Measurements from ENCODE around the gene CHMP6.

The CHMP6 gene

DNA sequence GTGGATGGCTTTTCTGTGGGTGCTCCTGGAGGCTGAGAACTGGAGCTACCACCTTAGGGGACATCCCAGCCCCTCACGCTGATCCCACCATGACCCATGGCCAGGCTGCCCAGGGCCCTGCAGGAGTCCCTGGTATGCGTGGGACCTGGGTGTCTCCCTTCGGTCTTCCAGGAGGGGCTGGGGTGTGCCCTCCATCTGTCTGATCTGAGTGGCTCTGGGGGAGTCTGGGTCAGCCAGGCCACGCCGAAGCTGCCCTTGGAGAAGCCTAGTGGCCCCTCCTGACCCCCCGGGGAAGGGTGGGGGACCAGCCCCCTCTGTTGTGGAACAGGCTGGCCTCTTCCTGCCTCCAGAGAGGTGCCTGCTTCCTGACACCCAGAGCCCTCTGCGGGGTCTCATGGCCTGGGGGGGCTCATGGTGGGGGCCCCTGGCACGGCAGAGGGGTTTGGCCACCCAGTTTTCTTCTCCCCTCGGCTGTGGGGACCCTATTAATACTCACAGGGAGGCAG, 54.0 kb downstream of the CHMP6 start:
- no peak overlapping the region for H3K9ac ChIP-seq (ENCODE audit: low read depth, low read length, poor library complexity)
- H2AFZ ChIP-seq (ENCODE audit: low read length) = no peak overlapping the region
- H2BK15ac ChIP-seq (ENCODE audit: low read length) = no peak overlapping the region
- no peak overlapping the region for H3K23ac ChIP-seq (ENCODE audit: low read depth, low read length, poor library complexity)
- no peak overlapping the region for H4K8ac ChIP-seq (ENCODE audit: low read depth, low read length)
- peaks cover 51% of the 10 kb centered on the region for H3K79me1 ChIP-seq (ENCODE audit: low read depth, low read length)
- no CpG with 5 or more reads among the region's 9 CpGs for WGBS, 2 donors (ENCODE audit: extremely low coverage in 2 of 2, insufficient read length in 2 of 2, insufficient replicate concordance in 1 of 2)
- H3K27ac ChIP-seq (replicated peaks; ENCODE audit: low read length) = no peak overlapping the region
- no peak for DNase-seq (ENCODE audit: low spot score)
- H3K4ac ChIP-seq (ENCODE audit: low read length) = no peak overlapping the region
- peak overlapping the region; percentile 92 for H2BK5ac ChIP-seq (ENCODE audit: low read length)
- H2BK12ac ChIP-seq (ENCODE audit: low read length) = peak overlapping the region; percentile 48
- no peaks in the 10 kb centered on the region for H3K27me3 ChIP-seq (ENCODE audit: control insufficient read depth in 3 of 3, insufficient read depth in 3 of 3, low read depth in 1 of 3, low read length in 3 of 3)
- peak overlapping the region; percentile 36 for H3K18ac ChIP-seq (ENCODE audit: low read length)
- peaks cover 0 to 5% of the 10 kb centered on the region in 2 donors for H3K9me3 ChIP-seq (replicated peaks in 1 of 2; ENCODE audit: control insufficient read depth in 2 of 2, insufficient read depth in 1 of 2, low read depth in 1 of 2, low read length in 2 of 2)
- H3K4me2 ChIP-seq (ENCODE audit: insufficient read depth, low read length, poor library complexity, severe bottlenecking) = no peak overlapping the region
- H4K91ac ChIP-seq (ENCODE audit: low read depth, low read length, poor library complexity) = no peak overlapping the region
- no peak overlapping the region for H2AK5ac ChIP-seq (ENCODE audit: low read depth, low read length)
- H2BK120ac ChIP-seq (ENCODE audit: low read depth, low read length) = no peak overlapping the region
- H3K4me3 ChIP-seq (ENCODE audit: low read length in 2 of 2) = no peak overlapping the region
- no peak overlapping the region for H3K14ac ChIP-seq (ENCODE audit: low read length)
- peaks cover 8 to 15% of the 10 kb centered on the region in 2 donors for H3K36me3 ChIP-seq (replicated peaks in 1 of 2; ENCODE audit: control insufficient read depth in 2 of 2, insufficient read depth in 2 of 2, low read length in 2 of 2)
- peaks cover 21 to 36% of the 10 kb centered on the region in 2 donors for H3K4me1 ChIP-seq (ENCODE audit: control insufficient read depth in 2 of 2, insufficient read depth in 1 of 2, low read depth in 1 of 2, low read length in 2 of 2)

DNA sequence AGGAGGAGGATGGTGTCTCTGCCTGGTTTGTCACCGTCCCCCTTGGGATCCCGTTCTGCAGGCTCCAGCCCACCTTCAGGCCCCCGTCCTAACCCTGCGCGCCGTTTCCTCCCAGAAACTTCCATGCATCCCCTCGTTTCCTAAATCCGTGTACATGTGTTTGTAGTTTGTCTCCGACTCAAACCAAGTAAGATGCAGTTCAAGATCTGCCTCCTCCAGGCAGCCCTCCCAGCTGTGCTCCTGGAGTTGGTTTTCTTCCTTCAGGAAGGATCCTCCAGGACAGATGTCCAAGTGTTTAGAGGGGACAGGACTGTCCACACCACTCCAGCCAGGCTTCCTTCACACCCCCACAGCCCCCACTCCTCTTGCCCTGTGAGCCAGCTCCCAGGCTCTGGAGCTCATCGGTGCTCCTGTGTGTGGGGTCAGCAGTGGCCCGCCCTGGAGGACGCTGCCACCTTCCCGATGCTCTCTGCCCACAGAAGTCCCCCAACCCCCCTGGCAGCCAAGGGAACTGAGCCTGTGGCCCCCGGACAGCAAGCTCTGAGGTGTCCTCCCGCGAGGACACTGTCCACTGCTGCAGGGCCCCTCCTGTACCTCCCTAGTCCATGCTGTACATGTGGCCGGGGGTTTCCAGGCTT, 54.6 kb downstream of the CHMP6 start:
- Histone ChIP-seq H3K23ac (ENCODE audit: low read depth, low read length, poor library complexity) (no peak overlapping the region), H2BK15ac (ENCODE audit: low read length) (peak overlapping the region; percentile 7), H2BK120ac (ENCODE audit: low read depth, low read length) (no peak overlapping the region), H4K8ac (ENCODE audit: low read depth, low read length) (no peak overlapping the region), H3K27ac (replicated peaks; ENCODE audit: low read length) (no peak overlapping the region), H3K4me1 (ENCODE audit: control insufficient read depth in 2 of 2, insufficient read depth in 1 of 2, low read depth in 1 of 2, low read length in 2 of 2) (peaks cover 18 to 35% of the 10 kb centered on the region in 2 donors), H3K18ac (ENCODE audit: low read length) (peak overlapping the region; percentile 70), H3K36me3 (replicated peaks in 1 of 2; ENCODE audit: control insufficient read depth in 2 of 2, insufficient read depth in 2 of 2, low read length in 2 of 2) (peaks cover 8 to 15% of the 10 kb centered on the region in 2 donors), H3K79me1 (ENCODE audit: low read depth, low read length) (peaks cover 48% of the 10 kb centered on the region), H2AFZ (ENCODE audit: low read length) (no peak overlapping the region), H3K4me2 (ENCODE audit: insufficient read depth, low read length, poor library complexity, severe bottlenecking) (no peak overlapping the region), H3K4me3 (ENCODE audit: low read length in 2 of 2) (no peak overlapping the region), H3K4ac (ENCODE audit: low read length) (no peak overlapping the region), H2BK12ac (ENCODE audit: low read length) (peak overlapping the region; percentile 48), H3K9ac (ENCODE audit: low read depth, low read length, poor library complexity) (no peak overlapping the region), H2BK5ac (ENCODE audit: low read length) (peak overlapping the region; percentile 92), H3K9me3 (replicated peaks in 1 of 2; ENCODE audit: control insufficient read depth in 2 of 2, insufficient read depth in 1 of 2, low read depth in 1 of 2, low read length in 2 of 2) (peaks cover 0 to 5% of the 10 kb centered on the region in 2 donors), H2AK5ac (ENCODE audit: low read depth, low read length) (peak overlapping the region; percentile 42), H3K27me3 (ENCODE audit: control insufficient read depth in 3 of 3, insufficient read depth in 3 of 3, low read depth in 1 of 3, low read length in 3 of 3) (no peaks in the 10 kb centered on the region), H3K14ac (ENCODE audit: low read length) (no peak overlapping the region), H4K91ac (ENCODE audit: low read depth, low read length, poor library complexity) (no peak overlapping the region)
- DNase-seq (ENCODE audit: low spot score) = no peak
- WGBS, 2 donors (ENCODE audit: extremely low coverage in 2 of 2, insufficient read length in 2 of 2, insufficient replicate concordance in 1 of 2) = no CpG with 5 or more reads among the region's 17 CpGs

DNA sequence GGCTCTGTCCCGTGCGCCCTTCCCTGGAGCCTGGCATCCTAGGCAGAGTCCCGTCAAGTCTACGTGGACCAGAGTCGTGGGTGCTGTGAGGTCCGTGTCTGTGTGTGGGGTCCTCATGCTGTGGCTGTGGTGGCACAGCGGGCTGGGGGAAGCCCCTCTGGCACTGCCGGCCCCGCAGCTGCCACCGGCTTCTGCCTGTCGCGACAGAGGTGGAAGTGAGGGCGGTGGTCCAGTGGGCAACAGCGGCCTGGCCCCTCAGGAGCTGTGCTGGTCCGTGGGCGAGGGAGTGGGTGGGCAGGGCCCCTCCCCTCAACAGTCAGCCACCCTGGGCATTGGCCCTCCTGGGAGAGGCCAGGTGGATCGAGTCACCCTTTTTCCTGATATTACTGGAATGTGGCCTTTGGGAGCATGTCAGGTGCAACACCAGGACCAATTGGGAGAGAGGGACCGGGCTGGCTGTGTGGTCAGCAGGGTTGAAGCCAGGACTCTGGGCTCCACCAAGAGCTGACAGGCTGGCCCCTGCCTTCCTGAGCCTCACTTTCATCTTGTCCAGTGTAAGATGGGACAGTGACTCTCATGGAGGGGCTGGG, 55.2 kb downstream of the CHMP6 start:
- Histone ChIP-seq H4K8ac (ENCODE audit: low read depth, low read length) (no peak overlapping the region), H3K79me1 (ENCODE audit: low read depth, low read length) (peaks cover 49% of the 10 kb centered on the region), H3K4me2 (ENCODE audit: insufficient read depth, low read length, poor library complexity, severe bottlenecking) (no peak overlapping the region), H2BK5ac (ENCODE audit: low read length) (no peak overlapping the region), H2AK5ac (ENCODE audit: low read depth, low read length) (peak overlapping the region; percentile 83), H3K4ac (ENCODE audit: low read length) (no peak overlapping the region), H2BK12ac (ENCODE audit: low read length) (no peak overlapping the region), H3K23ac (ENCODE audit: low read depth, low read length, poor library complexity) (peak overlapping the region; percentile 58), H3K9ac (ENCODE audit: low read depth, low read length, poor library complexity) (no peak overlapping the region), H3K14ac (ENCODE audit: low read length) (no peak overlapping the region), H2AFZ (ENCODE audit: low read length) (no peak overlapping the region), H3K9me3 (replicated peaks in 1 of 2; ENCODE audit: control insufficient read depth in 2 of 2, insufficient read depth in 1 of 2, low read depth in 1 of 2, low read length in 2 of 2) (peaks cover 0 to 5% of the 10 kb centered on the region in 2 donors), H3K36me3 (replicated peaks in 1 of 2; ENCODE audit: control insufficient read depth in 2 of 2, insufficient read depth in 2 of 2, low read length in 2 of 2) (peaks cover 8 to 15% of the 10 kb centered on the region in 2 donors), H3K27ac (replicated peaks; ENCODE audit: low read length) (no peak overlapping the region), H3K18ac (ENCODE audit: low read length) (no peak overlapping the region), H4K91ac (ENCODE audit: low read depth, low read length, poor library complexity) (no peak overlapping the region), H2BK120ac (ENCODE audit: low read depth, low read length) (no peak overlapping the region), H3K4me3 (ENCODE audit: low read length in 2 of 2) (no peak overlapping the region), H3K4me1 (ENCODE audit: control insufficient read depth in 2 of 2, insufficient read depth in 1 of 2, low read depth in 1 of 2, low read length in 2 of 2) (peaks cover 19 to 35% of the 10 kb centered on the region in 2 donors), H2BK15ac (ENCODE audit: low read length) (peak overlapping the region; percentile 7), H3K27me3 (ENCODE audit: control insufficient read depth in 3 of 3, insufficient read depth in 3 of 3, low read depth in 1 of 3, low read length in 3 of 3) (no peaks in the 10 kb centered on the region)
- no CpG with 5 or more reads among the region's 18 CpGs for WGBS, 2 donors (ENCODE audit: extremely low coverage in 2 of 2, insufficient read length in 2 of 2, insufficient replicate concordance in 1 of 2)
- DNase-seq (ENCODE audit: low spot score) = no peak

DNA sequence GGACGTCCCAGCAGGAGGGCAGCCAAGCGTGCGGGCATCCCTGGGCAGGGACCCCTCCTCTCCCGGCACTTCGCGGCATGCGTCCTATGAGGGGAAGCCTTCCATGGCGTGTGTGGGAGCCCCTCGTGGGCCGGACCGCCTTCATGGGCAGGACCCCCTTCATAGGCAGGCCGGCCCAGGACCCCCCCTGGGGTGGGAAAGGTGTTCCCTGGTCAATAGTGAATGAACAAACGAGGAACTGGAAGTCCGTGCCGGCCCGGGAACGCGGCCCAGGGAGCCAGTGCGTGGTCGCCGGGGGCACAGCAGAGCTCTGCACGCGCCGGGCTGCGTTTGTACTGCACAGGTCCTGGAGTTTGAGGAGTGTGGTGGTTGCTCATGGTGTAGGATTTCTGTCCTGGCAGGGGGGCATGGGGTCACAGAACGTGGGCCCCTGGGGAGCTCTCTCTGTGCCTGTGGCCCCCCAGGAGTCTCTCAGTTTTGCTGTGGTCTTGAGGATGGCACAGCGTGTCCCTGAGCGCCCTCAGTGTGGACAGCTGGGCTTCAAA, 57.3 kb downstream of the CHMP6 start:
- Histone ChIP-seq H2BK12ac (ENCODE audit: low read length) (peak overlapping the region; percentile 31), H2BK15ac (ENCODE audit: low read length) (no peak overlapping the region), H2BK5ac (ENCODE audit: low read length) (no peak overlapping the region), H2BK120ac (ENCODE audit: low read depth, low read length) (no peak overlapping the region), H4K8ac (ENCODE audit: low read depth, low read length) (no peak overlapping the region), H3K14ac (ENCODE audit: low read length) (peak overlapping the region; percentile 3), H3K23ac (ENCODE audit: low read depth, low read length, poor library complexity) (no peak overlapping the region), H2AFZ (ENCODE audit: low read length) (no peak overlapping the region), H3K4ac (ENCODE audit: low read length) (no peak overlapping the region), H2AK5ac (ENCODE audit: low read depth, low read length) (peak overlapping the region; percentile 42), H3K9ac (ENCODE audit: low read depth, low read length, poor library complexity) (no peak overlapping the region), H3K27ac (replicated peaks; ENCODE audit: low read length) (no peak overlapping the region), H3K27me3 (ENCODE audit: control insufficient read depth in 3 of 3, insufficient read depth in 3 of 3, low read depth in 1 of 3, low read length in 3 of 3) (no peaks in the 10 kb centered on the region), H3K4me1 (ENCODE audit: control insufficient read depth in 2 of 2, insufficient read depth in 1 of 2, low read depth in 1 of 2, low read length in 2 of 2) (peaks cover 22 to 32% of the 10 kb centered on the region in 2 donors), H4K91ac (ENCODE audit: low read depth, low read length, poor library complexity) (no peak overlapping the region), H3K4me2 (ENCODE audit: insufficient read depth, low read length, poor library complexity, severe bottlenecking) (no peak overlapping the region), H3K79me1 (ENCODE audit: low read depth, low read length) (peaks cover 49% of the 10 kb centered on the region), H3K9me3 (replicated peaks in 1 of 2; ENCODE audit: control insufficient read depth in 2 of 2, insufficient read depth in 1 of 2, low read depth in 1 of 2, low read length in 2 of 2) (peaks cover 0 to 5% of the 10 kb centered on the region in 2 donors), H3K4me3 (ENCODE audit: low read length in 2 of 2) (no peak overlapping the region), H3K36me3 (replicated peaks in 1 of 2; ENCODE audit: control insufficient read depth in 2 of 2, insufficient read depth in 2 of 2, low read length in 2 of 2) (peaks cover 8 to 18% of the 10 kb centered on the region in 2 donors), H3K18ac (ENCODE audit: low read length) (peak overlapping the region; percentile 39)
- DNase-seq (ENCODE audit: low spot score) = no peak
- no CpG with 5 or more reads among the region's 28 CpGs for WGBS, 2 donors (ENCODE audit: extremely low coverage in 2 of 2, insufficient read length in 2 of 2, insufficient replicate concordance in 1 of 2)
